ENCODE data around the gene NEDD4. TPM values are rescaled to one million over a fixed set of nuclear protein-coding genes. Genes with fewer than 3 reads are reported as not detected.
"Not testable (repeated sequence)": the region's sequence is repeated elsewhere in the genome, so short reads cannot be mapped to it uniquely, and the experiment has no call there.

The NEDD4 gene
- total and polyA plus RNA-seq, 4 donors: 3.5 to 22.0 (median 7.7) TPM

DNA sequence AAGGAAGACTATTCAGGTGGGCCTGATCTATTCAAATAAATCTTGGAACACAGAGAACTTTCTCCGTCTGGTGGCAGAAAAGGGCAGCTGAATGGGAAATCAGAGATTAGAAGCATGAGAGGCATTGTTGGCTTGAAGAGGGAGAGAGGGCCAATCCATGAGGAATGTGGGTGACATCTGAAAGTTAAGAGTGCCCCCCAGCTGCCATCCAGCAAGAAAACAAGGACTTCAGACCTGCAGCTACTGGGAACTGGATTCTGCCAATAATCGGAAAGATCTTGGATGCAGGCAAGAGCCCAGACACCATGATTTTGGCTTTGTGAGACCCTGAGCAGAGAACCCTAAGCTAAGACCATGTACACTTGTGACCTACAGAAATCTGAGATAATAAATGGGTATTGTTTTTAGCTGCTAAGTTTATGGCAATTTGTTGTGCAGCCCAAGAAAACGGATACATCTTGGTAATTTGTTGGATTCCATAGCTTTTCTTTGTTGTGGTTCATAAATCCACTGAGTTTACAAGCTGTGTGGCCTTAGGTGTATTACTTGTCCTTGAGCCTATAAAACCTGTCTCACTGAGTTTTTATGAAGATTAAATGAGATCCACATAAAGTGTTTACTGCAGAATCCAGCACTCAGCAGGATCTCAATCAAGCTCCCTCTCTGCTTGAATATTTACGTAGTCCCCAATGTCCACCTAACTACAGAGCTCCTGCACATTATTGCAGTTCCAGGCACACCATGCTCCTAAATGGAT, 168.4 kb downstream of the NEDD4 start:
- Histone ChIP-seq H3K9me3 (ENCODE audit: control insufficient read depth in 4 of 4, insufficient read depth in 3 of 4, low read length in 3 of 4) (peaks cover 0 to 4% (median 0%) of the 10 kb centered on the region in 4 donors), H3K27me3 (ENCODE audit: control insufficient read depth in 3 of 3, insufficient read depth in 3 of 3, low read length in 2 of 3) (no peaks in the 10 kb centered on the region), H3K4me1 (ENCODE audit: control insufficient read depth in 5 of 5, insufficient read depth in 5 of 5, low read length in 5 of 5) (peaks cover 0 to 12% (median 1%) of the 10 kb centered on the region in 5 donors), H3K4me3 (no peak overlapping the region), H3K27ac (ENCODE audit: low read depth in 1 of 2, low read length in 1 of 2) (no peak overlapping the region), H3K9ac (ENCODE audit: insufficient read depth in 1 of 2, low read length in 2 of 2) (no peak overlapping the region), H3K36me3 (ENCODE audit: control insufficient read depth in 4 of 4, insufficient read depth in 4 of 4, low read length in 4 of 4) (peaks cover 0 to 2% (median under 1%) of the 10 kb centered on the region in 4 donors)
- peak in 1 of 3 donors; percentile 6 for DNase-seq
- no peak for ATAC-seq (ENCODE audit: insufficient read depth, low FRiP score)
- TF ChIP-seq, protein P1, sequence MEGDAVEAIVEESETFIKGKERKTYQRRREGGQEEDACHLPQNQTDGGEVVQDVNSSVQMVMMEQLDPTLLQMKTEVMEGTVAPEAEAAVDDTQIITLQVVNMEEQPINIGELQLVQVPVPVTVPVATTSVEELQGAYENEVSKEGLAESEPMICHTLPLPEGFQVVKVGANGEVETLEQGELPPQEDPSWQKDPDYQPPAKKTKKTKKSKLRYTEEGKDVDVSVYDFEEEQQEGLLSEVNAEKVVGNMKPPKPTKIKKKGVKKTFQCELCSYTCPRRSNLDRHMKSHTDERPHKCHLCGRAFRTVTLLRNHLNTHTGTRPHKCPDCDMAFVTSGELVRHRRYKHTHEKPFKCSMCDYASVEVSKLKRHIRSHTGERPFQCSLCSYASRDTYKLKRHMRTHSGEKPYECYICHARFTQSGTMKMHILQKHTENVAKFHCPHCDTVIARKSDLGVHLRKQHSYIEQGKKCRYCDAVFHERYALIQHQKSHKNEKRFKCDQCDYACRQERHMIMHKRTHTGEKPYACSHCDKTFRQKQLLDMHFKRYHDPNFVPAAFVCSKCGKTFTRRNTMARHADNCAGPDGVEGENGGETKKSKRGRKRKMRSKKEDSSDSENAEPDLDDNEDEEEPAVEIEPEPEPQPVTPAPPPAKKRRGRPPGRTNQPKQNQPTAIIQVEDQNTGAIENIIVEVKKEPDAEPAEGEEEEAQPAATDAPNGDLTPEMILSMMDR (IDR thresholded peaks at IDR 0.05; ENCODE audit: control extremely low read depth, extremely low read depth): no peak
- WGBS, 2 donors: 94 to 98% methylated on average over 4 of the region's 4 CpGs

DNA sequence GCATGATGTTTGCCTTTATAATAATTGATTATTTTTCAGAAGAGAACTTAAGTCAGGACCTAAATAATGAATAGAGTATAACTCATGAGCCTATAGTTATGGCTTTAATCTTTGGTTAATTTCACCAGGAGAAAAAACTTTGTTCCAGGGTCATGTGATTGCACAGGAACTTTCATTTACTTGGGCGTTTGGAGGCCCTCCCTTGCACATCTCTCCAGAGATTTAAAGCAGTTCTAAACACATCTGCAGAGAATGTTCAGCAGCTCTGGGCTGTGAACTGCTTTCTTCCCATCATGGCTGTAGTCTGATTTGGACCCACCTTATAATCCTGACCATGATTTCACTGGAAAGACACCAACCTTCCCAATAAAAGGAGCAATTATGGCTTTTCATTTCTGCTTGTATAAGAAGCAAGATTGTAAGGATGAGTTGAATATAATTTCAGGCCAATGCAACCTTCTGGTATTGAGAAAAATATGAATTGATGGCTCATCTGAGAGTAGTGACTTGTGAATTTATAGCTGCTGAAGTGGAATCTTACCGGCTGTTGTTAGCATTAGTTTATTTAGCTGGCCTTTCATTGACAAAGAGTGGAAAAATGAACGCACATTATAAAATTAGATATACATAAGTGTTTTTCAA, 169.6 kb downstream of the NEDD4 start:
- TF ChIP-seq, protein P1 (IDR thresholded peaks at IDR 0.05; ENCODE audit: control extremely low read depth, extremely low read depth): no peak
- H3K4me3 ChIP-seq: no peak overlapping the region
- H3K9me3 ChIP-seq (ENCODE audit: control insufficient read depth in 4 of 4, insufficient read depth in 3 of 4, low read length in 3 of 4): peaks cover 0 to 4% (median 0%) of the 10 kb centered on the region in 4 donors
- peak in 2 of 3 donors; percentile 19 to 20 for DNase-seq
- peaks cover 0 to 12% (median 0%) of the 10 kb centered on the region in 5 donors for H3K4me1 ChIP-seq (ENCODE audit: control insufficient read depth in 5 of 5, insufficient read depth in 5 of 5, low read length in 5 of 5)
- no peaks in the 10 kb centered on the region for H3K27me3 ChIP-seq (ENCODE audit: control insufficient read depth in 3 of 3, insufficient read depth in 3 of 3, low read length in 2 of 3)
- no peak overlapping the region for H3K9ac ChIP-seq (ENCODE audit: insufficient read depth in 1 of 2, low read length in 2 of 2)
- H3K36me3 ChIP-seq (ENCODE audit: control insufficient read depth in 4 of 4, insufficient read depth in 4 of 4, low read length in 4 of 4): no peaks in the 10 kb centered on the region
- WGBS, 2 donors: 41 to 64% methylated on average over 3 of the region's 3 CpGs
- ATAC-seq (ENCODE audit: insufficient read depth, low FRiP score): no peak
- no peak overlapping the region for H3K27ac ChIP-seq (ENCODE audit: low read depth in 1 of 2, low read length in 1 of 2)

DNA sequence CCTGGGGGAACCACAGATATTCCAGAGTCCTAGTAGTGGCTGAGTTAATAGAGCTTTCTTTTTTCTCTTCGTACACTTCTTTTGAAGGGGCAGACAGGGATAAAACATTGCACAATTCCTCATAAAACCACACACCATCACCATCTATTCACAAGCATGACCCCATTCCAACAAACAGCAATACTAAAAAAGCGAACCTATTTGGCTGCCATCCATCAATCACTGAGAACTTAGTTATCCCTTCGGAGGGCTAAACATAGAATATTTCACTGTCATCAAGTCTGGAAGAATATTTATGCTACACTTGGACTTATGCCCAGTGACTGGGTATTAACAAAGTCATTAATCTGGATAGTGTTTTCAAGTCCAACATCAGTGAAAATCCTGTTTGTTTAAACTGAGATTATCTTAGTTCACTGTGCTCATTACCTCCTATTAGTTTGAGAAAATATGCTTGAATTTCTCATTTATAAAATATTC, 170.2 kb downstream of the NEDD4 start:
- DNase-seq (peak in 2 of 3 donors; percentile 69 to 81), ATAC-seq (ENCODE audit: insufficient read depth, low FRiP score) (no peak)
- peaks cover 0 to 12% (median 0%) of the 10 kb centered on the region in 5 donors for H3K4me1 ChIP-seq (ENCODE audit: control insufficient read depth in 5 of 5, insufficient read depth in 5 of 5, low read length in 5 of 5)
- H3K27me3 ChIP-seq (ENCODE audit: control insufficient read depth in 3 of 3, insufficient read depth in 3 of 3, low read length in 2 of 3): no peaks in the 10 kb centered on the region
- WGBS, 2 donors: 30 to 45% methylated on average over 3 of the region's 3 CpGs
- H3K9me3 ChIP-seq (ENCODE audit: control insufficient read depth in 4 of 4, insufficient read depth in 3 of 4, low read length in 3 of 4): peaks cover 0 to 4% (median 0%) of the 10 kb centered on the region in 4 donors
- H3K27ac ChIP-seq (ENCODE audit: low read depth in 1 of 2, low read length in 1 of 2): no peak overlapping the region
- H3K9ac ChIP-seq (ENCODE audit: insufficient read depth in 1 of 2, low read length in 2 of 2): no peak overlapping the region
- H3K36me3 ChIP-seq (ENCODE audit: control insufficient read depth in 4 of 4, insufficient read depth in 4 of 4, low read length in 4 of 4): no peaks in the 10 kb centered on the region
- TF ChIP-seq, protein P1 (IDR thresholded peaks at IDR 0.05; ENCODE audit: control extremely low read depth, extremely low read depth): no peak
- H3K4me3 ChIP-seq: no peak overlapping the region

DNA sequence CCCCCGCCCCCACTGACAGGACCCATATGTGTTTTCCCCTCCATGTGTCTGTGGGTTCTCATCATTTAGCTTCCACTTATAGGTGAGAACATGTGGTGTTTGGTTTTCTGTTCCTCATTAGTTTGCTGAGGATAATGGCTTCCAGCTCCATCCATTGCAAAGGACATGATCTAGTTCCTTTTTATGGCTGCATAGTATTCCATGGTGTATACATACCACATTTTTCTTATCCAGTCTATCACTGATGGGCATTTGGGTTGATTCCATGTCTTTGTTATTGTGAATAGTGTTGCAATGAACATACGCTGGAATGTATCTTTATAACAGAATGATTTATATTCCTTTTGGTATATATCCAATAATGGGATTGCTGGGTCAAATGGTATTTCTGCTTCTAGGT, 171.7 kb downstream of the NEDD4 start:
- H3K4me1 ChIP-seq (ENCODE audit: control insufficient read depth in 5 of 5, insufficient read depth in 5 of 5, low read length in 5 of 5): peaks cover 0 to 12% (median 0%) of the 10 kb centered on the region in 5 donors
- not testable (repeated sequence) for H3K9me3 ChIP-seq (ENCODE audit: control insufficient read depth in 4 of 4, insufficient read depth in 3 of 4, low read length in 3 of 4); DNase-seq; H3K27me3 ChIP-seq (ENCODE audit: control insufficient read depth in 3 of 3, insufficient read depth in 3 of 3, low read length in 2 of 3); H3K4me3 ChIP-seq; ATAC-seq (ENCODE audit: insufficient read depth, low FRiP score); H3K9ac ChIP-seq (ENCODE audit: insufficient read depth in 1 of 2, low read length in 2 of 2); H3K36me3 ChIP-seq (ENCODE audit: control insufficient read depth in 4 of 4, insufficient read depth in 4 of 4, low read length in 4 of 4); H3K27ac ChIP-seq (ENCODE audit: low read depth in 1 of 2, low read length in 1 of 2)
- 93 to 94% methylated on average over 2 of the region's 2 CpGs for WGBS, 2 donors
